ENCODE data around the gene CACNA1C. TPM values are rescaled to one million over a fixed set of nuclear protein-coding genes. Genes with fewer than 3 reads are reported as not detected.
"Not testable (repeated sequence)": the region's sequence is repeated elsewhere in the genome, so short reads cannot be mapped to it uniquely, and the experiment has no call there.

Gene CACNA1C
- polyA plus RNA-seq, 1 donor from 2014 or later: 0.06 TPM

DNA sequence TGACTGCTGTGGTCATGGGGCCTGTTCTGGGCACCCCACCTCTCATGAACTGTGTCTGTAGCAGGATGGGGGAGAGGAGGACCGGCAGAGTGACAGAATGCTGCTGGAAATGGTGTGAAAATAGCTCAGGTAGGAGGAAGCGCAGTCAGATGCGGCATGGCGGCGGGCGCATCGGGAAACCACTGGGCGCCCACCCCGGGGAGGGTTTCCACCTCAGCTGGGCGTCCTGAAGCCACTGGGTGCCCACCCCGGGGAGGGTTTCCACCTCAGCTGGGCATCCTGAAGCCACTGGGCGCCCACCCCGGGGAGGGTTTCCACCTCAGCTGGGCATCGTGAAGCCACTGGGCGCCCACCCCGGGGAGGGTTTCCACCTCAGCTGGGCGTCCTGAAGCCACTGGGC, 52.6 kb downstream of the CACNA1C start:
- not testable (repeated sequence) for H3K27me3 Mint-ChIP-seq, H3K27ac Mint-ChIP-seq, H3K4me3 Mint-ChIP-seq, H3K9me3 Mint-ChIP-seq, H3K36me3 Mint-ChIP-seq, H3K4me1 Mint-ChIP-seq

DNA sequence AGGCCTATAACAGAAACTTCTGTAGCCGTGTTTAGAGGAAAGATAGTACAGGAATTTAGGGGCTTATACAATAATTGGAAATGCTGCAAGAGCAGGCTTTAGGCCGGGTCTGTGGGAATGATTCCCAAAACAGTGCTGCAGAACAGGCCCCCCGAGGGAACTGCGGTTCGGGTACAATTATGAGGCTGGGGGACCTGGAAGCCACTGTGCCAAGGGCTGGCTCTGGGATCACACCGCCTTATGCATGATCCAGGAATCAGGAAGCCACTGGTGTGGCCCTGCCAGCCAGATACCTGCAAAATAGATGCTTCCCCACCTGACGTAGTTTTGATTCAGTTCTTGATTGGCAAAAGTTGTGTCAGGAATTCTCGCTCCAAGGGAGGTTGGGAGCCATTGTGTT, 55.4 kb downstream of the CACNA1C start:
- no peaks in the 10 kb centered on the region for H3K27me3 Mint-ChIP-seq
- no peaks in the 10 kb centered on the region for H3K4me1 Mint-ChIP-seq
- H3K4me3 Mint-ChIP-seq: no peak overlapping the region
- H3K27ac Mint-ChIP-seq: no peak overlapping the region
- no peaks in the 10 kb centered on the region for H3K36me3 Mint-ChIP-seq
- peaks cover 0 to 2% (median 0%) of the 10 kb centered on the region in 3 donors for H3K9me3 Mint-ChIP-seq

DNA sequence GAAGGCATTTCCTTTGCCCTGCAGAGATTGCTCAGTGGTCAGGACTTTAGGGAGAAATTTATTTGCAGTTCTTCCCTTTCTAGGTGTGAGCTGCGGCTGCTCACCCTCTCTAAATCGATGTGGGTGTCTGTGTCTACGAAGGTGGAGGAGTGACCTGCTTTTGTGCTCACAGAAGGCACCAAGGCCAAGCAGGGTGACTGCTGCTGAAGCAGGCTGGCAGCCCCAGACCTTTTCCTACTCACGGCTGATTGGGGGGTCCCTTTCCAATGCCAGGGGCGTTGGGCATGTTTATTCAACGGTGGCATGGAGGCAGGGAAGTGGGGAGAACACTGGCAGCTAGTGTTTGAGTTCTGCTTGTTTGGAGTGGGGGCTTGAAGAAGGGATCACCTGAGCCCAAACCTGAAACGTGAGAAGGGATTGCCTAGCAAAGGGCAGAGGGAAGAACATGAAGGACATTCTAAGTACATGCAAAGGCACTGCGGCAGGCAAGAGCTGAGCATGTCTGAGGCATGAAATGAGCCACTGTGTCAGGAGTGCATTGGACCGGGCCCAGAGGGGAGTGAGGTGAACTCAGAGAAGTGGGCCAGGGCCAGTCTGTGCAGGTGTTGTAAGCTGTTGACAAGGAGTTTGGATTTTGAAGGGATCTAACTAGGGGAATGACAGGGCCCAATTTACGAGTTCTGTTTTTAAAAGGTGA, 56.3 kb downstream of the CACNA1C start:
- Mint-ChIP-seq H3K9me3 (no peaks in the 10 kb centered on the region), H3K36me3 (no peaks in the 10 kb centered on the region), H3K27ac (no peak overlapping the region), H3K4me3 (no peak overlapping the region), H3K4me1 (no peaks in the 10 kb centered on the region), H3K27me3 (no peaks in the 10 kb centered on the region)

DNA sequence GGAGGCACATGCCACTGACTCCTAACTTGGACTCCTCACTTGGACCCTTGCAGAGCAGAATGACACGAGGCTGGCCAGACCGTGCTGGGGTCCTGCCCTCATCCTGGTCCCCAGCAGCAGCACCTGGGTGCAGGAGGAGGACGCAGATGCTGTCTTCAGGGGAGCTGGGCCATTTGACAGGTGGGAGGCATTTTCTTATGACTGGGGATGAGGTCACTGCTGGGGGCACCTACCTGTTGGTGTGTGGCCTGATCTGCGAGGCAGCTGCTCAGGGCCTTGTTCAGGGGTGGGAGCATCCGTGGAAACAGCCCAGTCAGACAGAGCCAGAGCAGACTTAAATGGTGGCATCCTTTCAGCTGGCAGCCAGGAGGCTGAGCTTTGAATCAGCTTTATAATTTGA, 57.3 kb downstream of the CACNA1C start:
- no peaks in the 10 kb centered on the region for H3K36me3 Mint-ChIP-seq
- no peaks in the 10 kb centered on the region for H3K27me3 Mint-ChIP-seq
- H3K27ac Mint-ChIP-seq: no peak overlapping the region
- no peaks in the 10 kb centered on the region for H3K4me1 Mint-ChIP-seq
- no peak overlapping the region for H3K4me3 Mint-ChIP-seq
- peaks cover 0 to 3% (median 0%) of the 10 kb centered on the region in 3 donors for H3K9me3 Mint-ChIP-seq

DNA sequence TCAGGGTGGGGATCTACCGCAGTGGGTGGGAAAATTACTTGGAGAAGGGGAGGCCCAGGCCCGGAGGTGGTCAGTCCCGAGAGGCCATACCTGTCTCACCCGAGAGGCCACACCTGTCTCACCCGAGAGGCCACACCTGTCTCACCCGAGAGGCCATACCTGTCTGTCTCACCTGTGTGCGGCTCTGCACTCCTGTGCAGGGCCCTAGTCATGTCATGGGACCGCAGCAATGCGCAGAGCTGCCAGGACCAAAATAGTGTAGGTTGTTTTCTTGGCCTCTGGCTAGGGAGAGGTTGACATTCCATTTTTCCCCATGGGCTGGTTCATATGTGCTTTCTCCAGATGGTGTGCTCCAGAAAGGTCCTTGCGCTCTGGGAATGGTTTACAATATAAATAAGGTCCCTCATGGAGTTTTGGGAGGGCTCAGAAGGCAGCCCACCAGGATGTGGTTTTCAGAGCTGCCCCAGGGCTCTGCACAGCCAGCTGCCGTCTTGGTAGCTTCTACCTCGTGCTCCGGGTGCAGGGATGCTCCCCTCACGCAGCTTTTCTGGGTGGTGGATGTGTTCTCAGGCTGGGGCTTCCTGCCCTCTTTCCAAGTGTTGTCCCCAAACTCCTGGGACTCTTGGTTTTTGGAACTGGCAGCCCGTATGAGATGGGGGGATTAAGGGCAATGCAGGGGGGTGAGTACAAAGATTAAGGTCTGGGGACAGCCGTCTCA, 58.2 kb downstream of the CACNA1C start:
- Mint-ChIP-seq H3K27ac (no peak overlapping the region), H3K9me3 (peaks cover 0 to 3% (median 0%) of the 10 kb centered on the region in 3 donors), H3K27me3 (no peaks in the 10 kb centered on the region), H3K4me1 (no peaks in the 10 kb centered on the region), H3K36me3 (no peaks in the 10 kb centered on the region), H3K4me3 (no peak overlapping the region)

DNA sequence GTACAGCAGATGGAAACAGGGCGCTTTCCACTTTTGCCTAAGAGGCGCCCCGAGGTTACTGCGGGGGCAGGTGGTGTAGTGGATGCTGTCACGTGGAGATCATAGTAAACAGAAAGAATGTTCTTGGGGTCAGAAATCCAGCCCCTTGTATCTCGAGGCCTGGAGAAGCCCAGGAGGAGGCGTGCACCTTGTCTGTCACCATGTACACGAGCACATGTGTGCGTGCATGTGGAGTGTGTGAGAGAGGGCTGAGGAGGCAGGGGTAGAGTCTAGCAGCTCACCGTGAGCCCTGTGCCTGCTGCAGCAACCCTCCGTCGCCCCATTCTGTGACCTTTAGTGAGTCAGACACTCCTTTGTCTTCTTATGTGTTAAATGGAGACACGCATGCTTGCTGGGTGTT, 59.0 kb downstream of the CACNA1C start:
- H3K27me3 Mint-ChIP-seq: no peaks in the 10 kb centered on the region
- H3K27ac Mint-ChIP-seq: no peak overlapping the region
- no peaks in the 10 kb centered on the region for H3K36me3 Mint-ChIP-seq
- no peak overlapping the region for H3K4me3 Mint-ChIP-seq
- H3K9me3 Mint-ChIP-seq: peaks cover 0 to 3% (median 0%) of the 10 kb centered on the region in 3 donors
- no peaks in the 10 kb centered on the region for H3K4me1 Mint-ChIP-seq

DNA sequence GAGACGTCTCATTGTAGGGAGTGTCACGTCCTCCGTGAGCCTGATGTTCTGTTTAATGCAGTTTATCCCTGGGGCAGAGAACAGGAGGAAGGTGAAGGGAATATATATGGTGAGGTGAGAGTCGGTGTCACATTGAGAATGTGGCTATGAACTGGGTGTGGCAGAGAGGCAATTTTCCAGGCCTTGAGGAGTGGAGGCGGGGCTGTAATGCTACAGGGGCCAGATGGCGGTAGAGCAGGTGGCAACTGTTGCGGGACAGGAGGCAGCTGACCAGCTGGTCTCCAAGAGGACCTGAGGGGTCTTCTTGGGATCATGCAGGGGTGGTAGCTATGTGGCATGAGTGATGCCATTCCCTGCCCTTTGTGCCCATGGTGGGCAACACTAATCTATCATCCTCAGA, 59.6 kb downstream of the CACNA1C start:
- H3K27me3 Mint-ChIP-seq: no peaks in the 10 kb centered on the region
- no peaks in the 10 kb centered on the region for H3K36me3 Mint-ChIP-seq
- no peak overlapping the region for H3K27ac Mint-ChIP-seq
- peaks cover 0 to 3% (median 0%) of the 10 kb centered on the region in 3 donors for H3K9me3 Mint-ChIP-seq
- H3K4me3 Mint-ChIP-seq: no peak overlapping the region
- no peaks in the 10 kb centered on the region for H3K4me1 Mint-ChIP-seq

DNA sequence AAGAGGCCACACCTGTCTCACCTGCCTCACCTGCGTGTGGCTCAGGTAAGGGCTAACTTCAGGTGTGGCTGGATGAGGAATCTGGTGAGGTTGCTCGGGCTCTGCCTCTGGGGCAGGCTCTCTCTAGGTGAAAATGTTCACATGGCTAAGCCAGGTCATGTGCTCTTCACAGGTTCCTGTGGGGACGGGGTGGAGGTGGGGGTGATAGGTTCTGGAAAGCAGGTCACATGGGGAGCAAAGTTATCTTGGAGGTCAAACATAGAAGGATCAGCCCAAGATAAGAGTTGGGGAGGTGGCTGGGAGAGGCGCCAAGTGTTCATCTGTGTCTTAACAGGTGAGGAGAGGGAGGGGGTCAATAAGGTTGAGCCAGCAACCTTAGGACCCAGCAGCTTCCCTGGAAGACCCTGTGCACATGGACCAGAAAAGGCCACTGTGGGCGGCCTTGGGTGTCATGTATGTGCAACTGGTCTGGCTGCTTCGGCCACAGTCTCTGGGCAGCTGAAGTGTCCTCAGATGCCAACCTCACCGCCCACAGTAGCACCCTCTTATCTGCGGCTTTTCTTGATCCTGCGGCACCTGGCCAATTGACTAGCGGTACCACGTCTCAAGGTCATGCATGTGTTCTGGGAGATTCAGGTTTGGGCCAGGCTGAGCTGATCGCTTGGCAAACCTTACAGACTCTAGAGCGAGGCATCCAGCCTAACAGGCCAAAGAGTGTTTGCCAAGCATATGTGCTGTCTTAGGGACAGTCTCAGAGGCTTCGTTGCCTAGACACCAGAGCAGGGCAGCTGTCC, 60.5 kb downstream of the CACNA1C start:
- H3K9me3 Mint-ChIP-seq: peaks cover 0 to 3% (median 0%) of the 10 kb centered on the region in 3 donors
- no peaks in the 10 kb centered on the region for H3K27me3 Mint-ChIP-seq
- no peak overlapping the region for H3K27ac Mint-ChIP-seq
- H3K36me3 Mint-ChIP-seq: no peaks in the 10 kb centered on the region
- H3K4me3 Mint-ChIP-seq: no peak overlapping the region
- no peaks in the 10 kb centered on the region for H3K4me1 Mint-ChIP-seq

DNA sequence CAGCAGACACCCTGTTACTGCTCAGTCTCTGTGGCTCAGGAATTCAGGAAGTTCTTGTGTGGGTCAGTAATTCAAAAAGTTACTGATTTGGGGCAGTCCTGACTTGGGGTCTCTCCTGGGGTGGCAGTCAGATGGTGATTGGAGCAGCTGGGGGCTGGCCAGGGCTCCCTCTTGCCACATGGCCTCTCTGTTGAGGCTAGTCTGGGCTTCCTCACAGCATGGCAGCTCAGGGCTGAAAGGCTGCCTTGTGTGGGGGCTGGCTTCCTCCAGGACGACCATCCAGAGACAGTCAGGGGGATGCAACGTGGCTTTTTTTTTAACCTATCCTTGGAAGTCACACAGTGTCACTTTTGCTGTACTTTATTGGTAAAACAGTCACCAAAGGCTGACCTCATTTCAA, 61.3 kb downstream of the CACNA1C start:
- Mint-ChIP-seq H3K4me1 (no peaks in the 10 kb centered on the region), H3K27me3 (no peaks in the 10 kb centered on the region), H3K36me3 (no peaks in the 10 kb centered on the region), H3K4me3 (no peak overlapping the region), H3K27ac (no peak overlapping the region), H3K9me3 (peaks cover 0 to 3% (median 0%) of the 10 kb centered on the region in 3 donors)

DNA sequence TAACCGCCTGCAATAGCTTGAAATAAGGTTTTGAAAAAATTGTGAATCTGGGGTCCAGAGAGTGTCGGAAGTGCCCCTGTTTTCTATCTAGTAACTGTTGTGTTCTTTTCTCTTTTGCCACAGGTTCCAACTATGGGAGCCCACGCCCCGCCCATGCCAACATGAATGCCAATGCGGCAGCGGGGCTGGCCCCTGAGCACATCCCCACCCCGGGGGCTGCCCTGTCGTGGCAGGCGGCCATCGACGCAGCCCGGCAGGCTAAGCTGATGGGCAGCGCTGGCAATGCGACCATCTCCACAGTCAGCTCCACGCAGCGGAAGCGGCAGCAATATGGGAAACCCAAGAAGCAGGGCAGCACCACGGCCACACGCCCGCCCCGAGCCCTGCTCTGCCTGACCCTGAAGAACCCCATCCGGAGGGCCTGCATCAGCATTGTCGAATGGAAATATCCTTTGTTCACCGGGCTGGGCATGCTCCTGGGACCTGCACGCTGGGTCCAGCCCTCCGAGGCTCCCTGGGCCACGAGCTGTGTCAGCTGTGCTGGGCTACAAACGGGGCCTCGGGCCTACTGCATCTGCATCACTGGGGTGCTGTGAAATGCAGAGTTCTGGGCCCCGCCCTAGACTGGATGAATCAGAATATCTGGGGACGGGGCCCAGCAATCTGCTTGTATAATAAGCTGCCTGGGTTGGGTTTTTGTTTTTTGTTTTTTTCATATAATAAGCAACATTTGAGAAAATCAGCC, 62.5 kb downstream of the CACNA1C start:
- peaks cover 1% of the 10 kb centered on the region for H3K27me3 Mint-ChIP-seq
- no peaks in the 10 kb centered on the region for H3K4me1 Mint-ChIP-seq
- H3K9me3 Mint-ChIP-seq: peaks cover 0 to 3% (median 0%) of the 10 kb centered on the region in 3 donors
- H3K36me3 Mint-ChIP-seq: no peaks in the 10 kb centered on the region
- H3K27ac Mint-ChIP-seq: no peak overlapping the region
- no peak overlapping the region for H3K4me3 Mint-ChIP-seq

DNA sequence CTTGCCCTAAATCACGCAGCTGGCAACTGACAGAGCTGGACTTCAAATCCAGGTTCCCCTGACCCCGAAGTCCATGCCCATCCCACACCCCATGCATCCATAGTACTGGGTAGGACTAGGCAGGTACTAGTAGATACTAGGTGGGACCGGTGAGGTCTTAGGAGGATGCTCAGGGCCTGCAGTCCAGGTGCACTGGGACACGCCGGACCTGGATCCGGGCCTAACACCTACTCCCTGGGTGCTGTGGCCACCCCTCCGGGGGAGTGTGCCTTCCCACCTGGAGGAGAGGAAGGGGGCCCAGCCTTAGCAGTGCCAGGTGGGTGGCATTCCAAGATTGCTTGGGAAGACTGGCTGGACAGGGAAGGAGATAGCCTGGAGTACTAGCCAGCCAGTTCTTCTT, 64.8 kb downstream of the CACNA1C start:
- no peaks in the 10 kb centered on the region for H3K4me1 Mint-ChIP-seq
- H3K27me3 Mint-ChIP-seq: peaks cover 2% of the 10 kb centered on the region
- H3K36me3 Mint-ChIP-seq: no peaks in the 10 kb centered on the region
- peaks cover 0 to 3% (median 0%) of the 10 kb centered on the region in 3 donors for H3K9me3 Mint-ChIP-seq
- H3K4me3 Mint-ChIP-seq: no peak overlapping the region
- H3K27ac Mint-ChIP-seq: no peak overlapping the region

DNA sequence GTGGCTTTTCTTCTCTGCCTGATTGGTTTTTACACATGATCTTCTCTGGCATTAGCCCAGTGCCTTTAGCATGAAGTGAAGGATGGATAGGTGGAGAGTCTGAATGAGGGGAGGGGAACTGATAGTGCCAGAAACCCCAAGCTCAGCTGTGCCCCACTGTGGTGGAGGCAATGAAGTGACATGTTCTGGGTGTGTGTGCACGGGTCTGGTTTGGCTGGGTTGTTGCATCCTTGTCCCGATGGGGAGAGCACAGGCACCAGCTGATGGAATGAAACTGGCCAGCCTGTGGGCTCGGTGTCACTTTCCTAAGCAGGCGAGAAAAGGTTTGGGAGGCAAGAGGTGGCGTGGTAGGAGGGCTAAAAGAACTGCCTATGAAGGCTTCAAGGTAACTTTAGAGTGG, 65.3 kb downstream of the CACNA1C start:
- peaks cover 4% of the 10 kb centered on the region for H3K27me3 Mint-ChIP-seq
- H3K36me3 Mint-ChIP-seq: no peaks in the 10 kb centered on the region
- H3K27ac Mint-ChIP-seq: no peak overlapping the region
- no peak overlapping the region for H3K4me3 Mint-ChIP-seq
- H3K9me3 Mint-ChIP-seq: peaks cover 0 to 3% (median 0%) of the 10 kb centered on the region in 3 donors
- no peaks in the 10 kb centered on the region for H3K4me1 Mint-ChIP-seq

DNA sequence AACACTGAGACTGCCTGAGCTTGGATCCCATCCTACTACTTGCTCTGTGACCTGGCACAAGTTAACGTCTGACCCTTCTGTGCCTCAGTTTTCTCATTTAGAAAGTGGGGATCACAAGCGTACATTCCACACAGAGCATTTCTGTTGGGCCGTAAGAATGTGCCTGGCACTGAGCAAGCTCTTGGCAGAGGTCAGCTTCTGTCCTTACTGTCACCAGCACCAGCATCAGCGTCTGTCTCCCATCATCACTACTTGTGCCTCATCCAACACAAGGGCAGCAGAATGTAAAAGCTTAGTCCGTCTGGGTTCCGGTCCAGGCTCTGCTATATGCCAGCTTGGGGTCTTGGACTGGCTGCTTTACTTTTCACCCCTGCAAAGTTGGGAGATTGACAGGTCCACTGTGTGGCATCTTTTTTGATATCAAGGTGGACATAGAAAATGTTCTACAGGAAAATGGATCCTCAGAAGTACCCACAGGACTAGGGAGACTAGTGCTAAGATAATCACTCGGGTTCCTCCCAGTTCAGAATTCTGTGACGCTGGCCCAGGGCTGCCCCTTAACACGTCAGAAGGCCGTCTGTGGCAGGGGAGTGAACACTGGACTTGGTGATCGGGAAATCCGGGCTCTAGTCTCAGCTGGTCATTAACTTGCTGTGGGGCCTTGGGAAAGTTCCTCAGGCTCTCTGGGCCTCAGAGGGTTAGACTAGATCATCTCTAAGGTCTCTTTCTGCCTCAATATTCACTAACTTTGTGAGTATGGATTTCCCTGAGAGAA, 65.9 kb downstream of the CACNA1C start:
- H3K36me3 Mint-ChIP-seq: no peaks in the 10 kb centered on the region
- H3K9me3 Mint-ChIP-seq: peaks cover 0 to 3% (median 0%) of the 10 kb centered on the region in 3 donors
- H3K27me3 Mint-ChIP-seq: peaks cover 4% of the 10 kb centered on the region
- H3K4me3 Mint-ChIP-seq: no peak overlapping the region
- H3K4me1 Mint-ChIP-seq: no peaks in the 10 kb centered on the region
- no peak overlapping the region for H3K27ac Mint-ChIP-seq

DNA sequence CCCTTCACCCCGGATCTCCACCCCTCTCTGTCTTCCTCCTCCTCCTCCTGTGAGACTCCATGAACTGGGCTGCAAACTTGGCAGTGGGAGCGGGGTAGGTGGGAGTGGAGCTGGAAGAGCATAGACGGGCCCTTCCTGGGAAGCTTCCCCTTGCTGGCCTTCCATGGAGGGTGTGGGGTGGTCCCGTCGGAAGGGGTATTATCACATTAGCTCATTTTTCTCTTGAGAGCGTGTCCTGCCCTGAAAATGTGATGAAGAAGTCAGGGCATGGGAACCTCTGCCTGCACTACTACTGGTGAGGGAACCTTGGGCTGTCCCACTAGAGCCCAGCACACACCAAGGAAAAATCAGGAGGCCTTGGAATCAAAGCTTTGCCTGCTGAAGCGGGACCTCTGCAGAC, 66.5 kb downstream of the CACNA1C start:
- Mint-ChIP-seq H3K27ac (no peak overlapping the region), H3K4me1 (no peaks in the 10 kb centered on the region), H3K27me3 (peaks cover 4% of the 10 kb centered on the region), H3K9me3 (peaks cover 0 to 3% (median 0%) of the 10 kb centered on the region in 3 donors), H3K36me3 (no peaks in the 10 kb centered on the region), H3K4me3 (no peak overlapping the region)
